ENCODE measurements around the gene KRT6A.
"Not testable (repeated sequence)": the region's sequence is repeated elsewhere in the genome, so short reads cannot be mapped to it uniquely, and the experiment has no call there.

Gene KRT6A

DNA sequence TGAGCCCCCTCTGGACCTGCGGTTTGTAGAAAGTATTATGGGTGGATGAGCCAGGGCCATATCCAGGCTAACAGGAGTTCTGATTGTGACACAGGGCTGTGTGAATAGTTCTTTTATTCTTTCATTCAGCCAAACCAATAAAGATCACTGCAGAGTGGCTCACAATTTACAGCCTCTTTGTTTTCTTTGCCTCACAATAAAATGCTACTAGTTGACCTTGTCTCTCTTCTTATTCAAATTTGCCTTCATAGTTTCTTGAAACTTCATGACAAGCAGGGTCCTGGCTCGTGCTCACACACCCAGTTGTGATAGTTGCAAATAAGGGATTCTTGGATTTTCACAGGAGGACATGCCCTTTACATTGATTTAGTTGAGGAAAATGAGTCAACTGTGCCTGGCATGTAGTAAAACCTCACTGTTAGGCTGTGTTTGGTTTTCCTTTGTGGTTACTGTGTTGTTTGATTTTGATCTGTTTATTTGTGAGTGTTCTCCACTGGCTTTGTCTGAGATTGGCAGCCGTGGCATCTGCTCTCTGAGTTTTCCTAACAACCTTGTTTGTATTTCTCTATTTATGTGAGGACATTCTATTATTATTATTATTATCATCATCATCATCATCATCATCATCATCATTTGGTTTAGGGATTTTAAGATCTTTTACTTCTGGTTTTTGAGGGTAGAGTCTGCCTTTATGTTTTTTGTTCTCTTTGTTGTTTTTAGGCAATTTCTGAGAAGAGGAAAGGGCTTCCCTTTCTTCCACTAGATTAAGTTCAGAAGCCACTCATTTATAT lies 38.5 kb downstream of the KRT6A start:
- no peak for DNase-seq

DNA sequence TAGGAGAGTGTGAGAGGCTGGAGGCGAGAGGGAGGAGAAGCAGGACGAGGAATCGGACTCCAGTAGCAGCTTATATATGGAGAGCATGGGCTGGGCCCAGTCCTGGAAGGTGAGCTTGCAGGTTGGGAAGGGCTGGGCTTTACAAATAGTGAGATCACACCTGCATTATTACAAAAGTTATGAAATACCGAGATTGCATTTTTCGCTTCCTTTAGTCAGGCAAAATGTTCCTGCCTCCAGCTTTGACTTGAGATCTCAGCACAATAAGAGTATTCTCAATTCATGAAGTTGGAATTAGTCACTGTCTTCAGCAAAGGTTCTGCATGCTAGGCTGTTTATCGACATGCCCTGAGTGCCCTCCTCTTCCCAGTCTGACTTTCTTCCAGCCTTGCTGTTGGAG lies 41.0 kb downstream of the KRT6A start, which contains the start of gene KRT6B:
Gene KRT6B (minus strand): TSS at position 46 of the 400 bp plus-strand sequence. CDS start 68 bp downstream, outside the sequence.
- DNase-seq, result no peak

DNA sequence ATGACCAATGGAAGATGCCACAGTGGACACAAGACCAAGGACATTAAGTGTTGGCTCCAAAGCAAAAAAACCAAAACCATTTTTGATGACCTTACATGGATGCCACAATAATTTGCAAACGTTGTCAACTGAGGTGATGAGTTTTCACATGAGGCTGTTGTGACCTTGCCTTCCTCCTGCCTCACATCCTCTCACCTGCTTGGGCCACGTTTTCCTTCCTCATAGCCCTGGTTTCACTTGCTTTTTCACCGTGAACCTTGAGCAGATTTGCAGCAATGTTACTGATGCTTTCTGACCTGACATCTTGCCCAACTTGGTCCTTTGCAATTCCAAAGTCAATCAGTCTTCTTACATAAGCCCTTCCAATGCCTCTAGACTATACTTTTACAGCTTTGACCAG lies 44.8 kb downstream of the KRT6A start:
- DNase-seq, result no peak

DNA sequence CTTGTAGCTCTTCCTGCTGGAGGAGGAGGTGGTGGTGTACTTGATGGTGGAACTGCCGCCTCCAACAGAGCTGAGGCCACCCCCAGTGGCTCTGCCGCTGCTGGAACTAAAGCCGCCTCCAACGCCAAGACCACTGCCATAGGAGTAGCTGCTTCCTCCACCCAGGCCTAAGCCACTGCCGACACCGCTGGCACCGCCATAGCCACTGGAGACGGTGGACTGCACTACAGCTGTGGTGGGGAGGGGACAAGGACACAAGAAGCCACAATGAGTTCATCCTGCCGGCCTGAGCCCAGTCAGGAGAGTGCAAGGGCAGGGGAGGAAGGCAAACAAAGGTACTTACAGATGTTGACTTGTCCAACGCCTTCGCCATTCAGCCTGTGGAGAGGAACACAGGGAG lies 45.9 kb downstream of the KRT6A start:
- DNase-seq, result not testable (repeated sequence)

- no peak for DNase-seq
These were observed 46.6 kb downstream of the KRT6A start for GRCh38 chr12:52446367-52447045.

GRCh38 chr12:52445876-52446275 lies 47.2 kb downstream of the KRT6A start:
- no peak for DNase-seq

GRCh38 chr12:52444647-52445595 lies 48.1 kb downstream of the KRT6A start:
- no peak for DNase-seq

DNA sequence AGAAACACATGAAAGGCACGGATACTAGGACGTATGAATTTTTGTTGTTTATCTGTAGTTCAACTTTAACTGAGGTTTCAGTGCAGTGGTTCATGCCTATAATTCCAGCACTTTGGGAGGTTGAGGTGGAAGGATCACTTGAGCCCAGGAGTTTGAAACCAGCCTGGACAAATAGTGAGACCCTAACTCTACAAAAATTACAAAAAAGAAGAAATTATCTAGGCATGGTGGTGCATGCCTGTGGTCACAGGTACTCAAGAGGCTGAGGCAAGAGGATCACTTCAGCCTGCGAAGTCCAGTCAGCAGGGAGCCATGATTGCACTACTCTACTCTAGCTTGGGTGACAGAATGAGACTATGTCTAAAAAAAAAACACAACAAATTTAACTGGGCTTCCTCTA lies 49.1 kb downstream of the KRT6A start:
- DNase-seq, result no peak

- no peak for DNase-seq
These were observed 50.4 kb downstream of the KRT6A start for GRCh38 chr12:52442600-52443061.

- DNase-seq, result no peak
These were observed 51.6 kb downstream of the KRT6A start for GRCh38 chr12:52441320-52441911.

DNA sequence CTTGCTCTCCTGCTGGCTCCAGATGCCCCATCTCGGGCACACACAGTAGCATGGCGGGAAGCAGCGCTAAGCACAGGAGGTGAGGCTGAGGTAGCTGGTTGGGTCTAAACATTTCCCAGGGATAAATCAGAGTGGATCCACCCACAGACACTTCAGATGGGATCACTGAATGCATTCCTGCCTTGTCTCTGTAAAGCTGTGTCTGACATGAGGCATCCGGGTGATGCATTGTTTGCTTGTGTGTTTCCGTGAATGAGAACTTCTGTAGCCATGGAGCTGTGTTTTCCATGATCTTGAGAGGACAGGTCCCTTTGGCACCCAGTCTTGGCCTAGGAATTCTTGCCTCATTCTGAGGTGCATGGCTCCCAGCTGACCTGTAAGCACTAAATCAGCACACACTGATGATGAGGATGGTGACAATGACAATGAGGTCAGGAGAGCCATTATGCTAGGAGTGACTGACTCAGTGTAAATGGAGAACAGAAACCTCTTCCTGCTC lies 52.2 kb downstream of the KRT6A start:
- no peak for DNase-seq

GRCh38 chr12:52439845-52440244 lies 53.2 kb downstream of the KRT6A start:
- no peak for DNase-seq

GRCh38 chr12:52439420-52439819 lies 53.6 kb downstream of the KRT6A start:
- DNase-seq, result no peak

GRCh38 chr12:52438305-52439301 lies 54.5 kb downstream of the KRT6A start:
- no peak for DNase-seq

DNA sequence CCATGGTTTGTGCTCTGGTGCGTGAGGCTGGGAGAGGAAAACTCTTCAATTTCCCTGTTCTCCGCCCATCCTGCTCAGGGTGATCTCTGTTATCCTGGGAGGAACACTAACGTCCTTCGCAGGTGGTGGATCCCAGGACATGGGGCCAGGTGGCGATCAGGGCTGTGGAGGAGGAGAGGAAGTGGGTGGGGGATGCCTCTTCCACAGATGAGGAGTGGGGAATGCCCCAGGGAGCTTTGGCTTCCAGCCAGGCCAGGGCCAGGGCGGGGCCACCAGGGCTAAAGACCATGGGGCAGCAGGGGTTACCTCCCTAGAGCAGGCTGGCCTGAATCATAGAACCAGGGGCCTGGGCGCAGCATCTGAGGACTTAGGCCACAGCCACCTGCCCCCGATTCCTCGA lies 55.5 kb downstream of the KRT6A start:
- DNase-seq, result no peak

Measured in stimulated activated CD4-positive, alpha-beta T cell treated with anti-CD3 and anti-CD28 coated beads, Interleukin-4, amount 100 ng/mL, for 24 hours (primary cell).